ENCODE results near the gene SYCP2.
"Not testable (repeated sequence)": the region's sequence is repeated elsewhere in the genome, so short reads cannot be mapped to it uniquely, and the experiment has no call there.

Gene SYCP2

GRCh38 chr20:59933296-59933848, at the start of gene SYCP2:
TSS of gene SYCP2 (minus strand) at chr20:59933637. CDS start at chr20:59922413, 11,224 bp downstream.
- peak; percentile 36 to 51 for DNase-seq (ENCODE audit: low read depth in 2 of 2)

GRCh38 chr20:59983076-59983475, 49.6 kb upstream of the SYCP2 start:
- DNase-seq (ENCODE audit: low read depth in 2 of 2), result no peak

- DNase-seq (ENCODE audit: low read depth in 2 of 2), result no peak
These were observed 43.6 kb upstream of the SYCP2 start for GRCh38 chr20:59977086-59977485.

- DNase-seq (ENCODE audit: low read depth in 2 of 2), result no peak
These were observed 42.8 kb upstream of the SYCP2 start for GRCh38 chr20:59976156-59976782.

GRCh38 chr20:59972037-59972801, 38.8 kb upstream of the SYCP2 start:
- no peak for DNase-seq (ENCODE audit: low read depth in 2 of 2)

- no peak for DNase-seq (ENCODE audit: low read depth in 2 of 2)
These were observed 38.0 kb upstream of the SYCP2 start for GRCh38 chr20:59971428-59971827.

GRCh38 chr20:59966428-59966827, 33.0 kb upstream of the SYCP2 start:
- DNase-seq (ENCODE audit: low read depth in 2 of 2), result no peak

- no peak for DNase-seq (ENCODE audit: low read depth in 2 of 2)
These were observed 28.7 kb upstream of the SYCP2 start for GRCh38 chr20:59962155-59962554.

GRCh38 chr20:59961423-59961822, 28.0 kb upstream of the SYCP2 start:
- no peak for DNase-seq (ENCODE audit: low read depth in 2 of 2)

- no peak for DNase-seq (ENCODE audit: low read depth in 2 of 2)
These were observed 25.2 kb upstream of the SYCP2 start for GRCh38 chr20:59958626-59959025.

GRCh38 chr20:59958123-59958522, 24.7 kb upstream of the SYCP2 start, which contains the start of gene CDH26:
TSS of gene CDH26 (plus strand) at chr20:59958423. CDS start at chr20:59958727, 304 bp downstream.
- DNase-seq (ENCODE audit: low read depth in 2 of 2), result no peak

GRCh38 chr20:59957568-59957967, 24.1 kb upstream of the SYCP2 start:
- not testable (repeated sequence) for DNase-seq (ENCODE audit: low read depth in 2 of 2)

- DNase-seq (ENCODE audit: low read depth in 2 of 2), result no peak
These were observed 21.8 kb upstream of the SYCP2 start for GRCh38 chr20:59955131-59955796.

GRCh38 chr20:59954718-59955117, 21.3 kb upstream of the SYCP2 start:
- no peak for DNase-seq (ENCODE audit: low read depth in 2 of 2)

GRCh38 chr20:59949911-59950310, 16.5 kb upstream of the SYCP2 start:
- no peak for DNase-seq (ENCODE audit: low read depth in 2 of 2)

- DNase-seq (ENCODE audit: low read depth in 2 of 2), result no peak
These were observed 15.6 kb upstream of the SYCP2 start for GRCh38 chr20:59948828-59949720.

- DNase-seq (ENCODE audit: low read depth in 2 of 2), result no peak
These were observed 14.8 kb upstream of the SYCP2 start for GRCh38 chr20:59948212-59948611.

- DNase-seq (ENCODE audit: low read depth in 2 of 2), result no peak
These were observed 13.9 kb upstream of the SYCP2 start for GRCh38 chr20:59947376-59947775.

- DNase-seq (ENCODE audit: low read depth in 2 of 2), result no peak
These were observed 12.3 kb upstream of the SYCP2 start for GRCh38 chr20:59945731-59946130.

- no peak for DNase-seq (ENCODE audit: low read depth in 2 of 2)
These were observed 11.7 kb upstream of the SYCP2 start for GRCh38 chr20:59945175-59945574.

GRCh38 chr20:59944726-59945125, 11.3 kb upstream of the SYCP2 start:
- DNase-seq (ENCODE audit: low read depth in 2 of 2), result no peak
